GM19035 (cell line): ENCODE results near the gene FGF14.
"Not testable (repeated sequence)": the region's sequence is repeated elsewhere in the genome, so short reads cannot be mapped to it uniquely, and the experiment has no call there.

Experiments
- ATAC-seq: cut with Tn5 transposase; IDR thresholded peaks from one replicate; pipeline ENCODE4 v1.9.1; 2021; ENCODE audit not compliant: unreplicated experiment

FGF14 gene

DNA sequence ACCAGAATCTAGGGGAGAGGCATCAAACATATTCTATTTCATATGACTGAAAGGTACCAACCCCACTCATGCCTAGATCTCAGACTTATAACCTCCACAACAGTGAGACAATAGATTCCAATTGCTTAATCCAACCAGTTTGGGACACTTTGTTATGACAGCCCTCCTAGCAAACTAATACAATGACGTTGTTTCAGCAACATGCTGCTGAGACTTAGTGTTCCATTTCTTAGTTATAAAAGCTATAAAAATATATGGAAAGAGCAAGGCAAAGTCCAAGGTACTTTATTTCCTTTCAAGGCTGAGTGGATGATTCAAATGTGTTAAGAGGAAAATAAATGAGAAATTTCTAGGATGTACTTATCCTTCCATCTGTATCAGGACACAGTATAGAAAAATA lies 352.0 kb downstream of the FGF14 start:
- ATAC-seq = no peak

DNA sequence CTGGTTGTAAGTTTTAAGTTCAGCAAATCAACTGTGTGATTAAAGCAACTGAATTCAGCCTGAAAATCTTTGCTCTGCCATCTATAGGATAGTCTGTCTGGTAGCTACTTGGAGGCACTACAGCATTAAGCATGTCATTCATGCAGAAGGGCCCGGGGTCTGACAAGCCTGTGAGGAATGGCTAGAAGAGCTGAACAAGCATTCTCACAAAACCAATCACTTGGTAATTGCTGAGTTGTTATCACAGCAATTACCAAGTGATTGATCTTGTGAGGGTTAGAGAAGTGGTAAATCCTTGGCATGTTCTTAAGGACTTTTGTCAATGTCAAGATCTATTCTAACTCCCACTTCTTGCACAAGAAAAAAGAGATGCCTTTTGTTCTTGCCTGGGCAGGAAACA lies 356.1 kb downstream of the FGF14 start:
- no peak for ATAC-seq

DNA sequence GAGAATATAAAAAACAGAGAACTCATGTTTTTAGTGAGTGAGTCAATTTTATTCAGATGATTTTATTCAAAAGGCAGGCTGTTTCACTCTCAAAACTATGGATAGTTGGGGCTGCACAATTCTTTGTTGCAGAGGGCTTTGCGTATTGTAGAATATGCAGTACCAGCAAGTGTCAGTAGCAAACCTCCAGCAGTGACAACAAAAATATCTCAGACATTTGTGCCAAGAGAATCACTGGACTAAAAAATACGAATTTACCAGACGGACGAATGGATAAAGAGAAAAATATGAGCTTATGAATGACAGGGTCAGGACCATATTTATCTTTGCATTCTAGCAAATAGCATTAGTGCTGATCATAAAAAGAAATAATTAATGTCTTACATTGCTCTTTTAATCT lies 359.1 kb downstream of the FGF14 start:
- ATAC-seq = no peak

DNA sequence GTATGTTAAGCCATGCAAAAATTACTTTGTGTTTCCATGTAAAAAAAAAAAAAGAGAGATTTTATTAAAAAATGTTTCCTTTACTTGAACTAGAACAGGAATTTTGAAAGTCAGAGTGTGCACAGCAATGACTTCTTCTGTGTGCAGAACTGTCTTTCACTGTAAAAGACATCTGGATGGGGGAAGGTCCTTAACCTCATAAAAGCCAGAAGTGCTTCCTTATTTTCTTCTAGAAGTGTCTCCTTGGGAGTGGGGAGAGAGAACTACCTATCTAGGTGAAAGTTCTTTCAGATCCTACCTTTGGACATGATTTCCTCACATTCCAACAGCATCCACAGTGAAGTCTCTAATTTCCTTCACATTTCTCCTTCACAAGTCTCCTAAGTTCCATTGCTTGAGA lies 360.3 kb downstream of the FGF14 start:
- no peak for ATAC-seq

DNA sequence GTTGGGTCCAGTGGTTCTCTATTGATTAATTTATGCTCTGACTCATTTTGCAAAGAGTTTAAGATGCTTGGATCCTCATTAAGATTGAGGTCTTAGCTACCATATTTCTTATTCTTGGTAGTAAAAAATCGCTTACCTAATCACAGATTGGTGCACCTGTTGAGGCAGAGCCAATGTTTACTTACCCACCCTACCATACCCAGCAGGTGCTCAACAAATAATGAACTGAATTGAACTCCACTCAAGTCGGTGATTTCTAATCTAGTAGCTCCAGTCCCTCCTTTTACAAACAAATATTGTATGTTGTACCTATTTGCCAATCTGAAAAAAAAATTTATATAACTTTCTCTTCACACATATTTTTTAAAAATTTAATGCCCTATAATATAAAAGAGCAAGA lies 361.0 kb downstream of the FGF14 start:
- no peak for ATAC-seq

DNA sequence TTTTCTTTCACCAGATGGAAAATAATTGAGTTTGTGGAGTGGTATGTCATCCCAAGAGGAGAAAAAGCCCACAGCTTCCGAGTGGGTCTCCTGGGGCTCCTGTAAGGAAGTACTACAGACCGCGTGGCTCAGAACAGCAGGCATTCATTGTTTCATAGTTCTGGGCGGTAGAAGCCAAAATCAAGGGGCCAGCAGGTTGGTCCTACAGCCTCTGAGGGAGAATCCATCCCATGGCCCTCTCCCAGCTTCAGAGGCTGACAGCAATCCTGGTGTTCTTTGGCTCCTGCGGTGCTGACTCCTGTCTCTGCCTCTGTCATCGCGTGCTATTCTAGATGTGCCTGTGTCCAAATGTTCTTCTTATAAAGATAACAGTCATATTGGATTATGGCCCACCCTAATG lies 362.6 kb downstream of the FGF14 start:
- ATAC-seq = no peak

DNA sequence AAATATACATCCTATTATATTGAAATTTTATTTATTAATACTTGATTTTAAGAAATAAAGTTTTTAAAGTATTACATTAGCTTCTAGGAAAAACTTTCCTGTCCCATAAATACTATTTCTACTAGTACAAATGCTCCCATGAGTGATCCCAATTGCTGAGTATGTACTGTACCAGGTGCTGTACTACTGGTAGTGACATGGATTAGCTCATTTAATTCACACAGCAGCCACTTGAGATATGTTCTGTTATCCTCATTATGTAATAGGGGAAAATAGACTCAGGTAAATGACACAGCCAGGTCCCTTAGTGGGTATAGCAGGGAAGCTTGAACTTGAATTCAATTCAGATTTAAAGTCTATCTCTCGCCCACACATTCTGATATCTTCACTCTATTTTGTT lies 363.1 kb downstream of the FGF14 start:
- no peak for ATAC-seq

DNA sequence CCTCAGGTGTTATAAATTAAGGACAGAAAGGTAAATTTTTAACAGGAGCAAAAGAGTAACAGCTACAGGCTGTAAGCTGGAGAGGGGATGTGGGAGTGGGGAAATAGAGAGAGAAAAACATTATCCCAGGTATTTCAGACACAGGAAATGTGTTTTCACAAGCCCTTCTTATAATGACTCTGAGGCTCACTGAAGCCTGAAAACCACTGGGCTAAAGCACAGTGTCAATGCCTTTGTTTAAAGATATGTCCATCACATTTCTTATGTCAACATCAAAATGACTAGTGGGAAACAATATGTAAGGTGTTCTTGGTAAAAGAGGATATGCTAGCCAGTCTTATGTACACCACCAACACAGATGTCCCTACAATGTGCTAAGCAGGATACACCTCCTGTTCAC lies 365.9 kb downstream of the FGF14 start:
- ATAC-seq = no peak

DNA sequence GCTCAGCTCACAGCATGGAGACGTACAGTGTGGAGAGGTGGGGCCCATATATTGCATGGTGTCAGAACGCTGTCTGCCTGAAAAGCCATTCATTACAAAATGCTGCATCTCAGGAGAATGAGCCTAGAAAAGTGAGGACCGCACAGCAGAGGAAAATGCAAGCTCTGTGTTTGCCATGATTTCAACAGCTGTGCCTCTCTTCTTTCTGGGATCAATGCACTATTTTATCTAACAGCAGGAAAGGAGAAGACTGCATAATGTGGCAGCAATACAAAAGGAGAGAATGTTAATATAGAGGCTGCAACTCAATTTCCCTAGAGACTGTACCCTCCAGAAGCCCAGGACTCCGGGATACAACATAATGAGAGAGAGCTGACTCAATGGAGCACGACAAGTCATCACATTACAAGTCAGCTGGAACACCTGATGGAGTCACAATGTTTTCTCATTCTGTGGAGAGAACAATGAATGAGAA lies 368.0 kb downstream of the FGF14 start:
- ATAC-seq = no peak

DNA sequence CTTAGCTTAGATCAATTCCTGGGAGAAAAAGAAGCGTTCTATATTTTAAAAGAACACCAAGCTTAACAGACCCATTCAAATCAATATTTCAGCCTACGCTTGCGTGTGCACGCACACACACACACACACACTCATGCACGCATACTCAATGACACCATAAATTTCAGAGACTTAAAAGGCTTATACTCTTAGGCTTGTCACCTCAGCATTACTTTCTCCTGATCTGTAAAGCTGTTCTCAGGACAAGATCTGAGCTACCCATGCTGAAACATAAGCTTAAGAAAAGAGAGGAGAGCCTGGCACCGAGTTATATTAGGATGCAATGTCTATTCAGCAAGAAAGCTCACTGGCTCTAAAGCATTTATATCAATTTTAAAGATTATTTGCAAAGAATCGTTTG lies 368.5 kb downstream of the FGF14 start:
- no peak for ATAC-seq

DNA sequence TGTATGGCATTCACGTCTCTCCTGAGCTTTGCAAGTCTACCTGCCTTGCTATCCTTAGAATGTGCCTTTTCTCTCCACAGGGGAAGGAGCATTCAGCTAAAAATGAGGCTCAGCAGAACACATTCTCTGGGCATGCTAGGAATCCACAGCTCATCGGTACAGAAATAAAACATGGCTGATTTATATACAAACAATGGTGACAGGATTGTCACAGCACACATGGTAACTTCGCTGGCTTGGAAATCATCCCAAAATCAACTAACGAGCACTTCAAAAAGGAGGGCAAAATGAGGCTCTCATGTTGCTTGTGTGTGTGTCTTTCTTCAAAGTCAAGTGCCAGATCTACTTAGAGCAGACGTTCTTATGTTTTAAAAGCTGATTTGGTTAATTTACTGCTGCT lies 373.0 kb downstream of the FGF14 start:
- ATAC-seq = no peak

DNA sequence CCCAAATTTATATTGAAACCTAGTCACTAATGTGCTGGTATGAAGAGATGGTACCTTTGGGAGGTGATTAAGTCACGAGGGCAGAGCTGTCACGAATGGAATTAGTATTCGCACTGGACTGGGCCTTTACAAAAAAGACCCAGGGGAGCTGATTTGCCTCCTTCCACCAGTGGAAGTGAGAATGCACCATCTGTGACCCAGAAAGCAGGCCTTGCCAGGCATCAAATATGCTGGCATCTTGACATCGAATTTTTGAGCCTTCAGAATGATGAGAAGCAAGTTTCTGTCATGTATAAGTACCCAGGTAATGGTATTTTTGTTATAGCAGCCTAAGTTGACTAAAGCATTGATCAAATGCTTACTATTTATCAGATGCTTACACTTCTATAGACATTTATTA lies 373.6 kb downstream of the FGF14 start:
- no peak for ATAC-seq

DNA sequence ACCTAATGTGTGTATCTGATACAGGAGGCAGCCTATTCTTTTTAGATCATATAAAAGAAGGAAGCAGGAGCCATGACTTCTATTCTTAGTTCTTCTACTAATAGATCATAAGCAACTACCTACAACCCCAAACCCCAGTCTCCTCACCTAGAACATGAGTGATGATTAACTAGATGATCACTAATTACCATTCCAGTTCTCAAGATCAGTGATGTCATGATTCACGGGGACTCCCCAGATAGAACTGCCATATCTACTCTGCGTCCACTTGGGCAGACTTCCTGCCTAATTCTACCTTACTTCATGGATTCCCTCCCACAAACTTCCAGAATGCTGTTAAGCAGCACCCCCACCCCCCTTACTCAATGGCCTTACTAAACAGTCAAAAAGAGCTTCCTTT lies 380.1 kb downstream of the FGF14 start:
- ATAC-seq = no peak

DNA sequence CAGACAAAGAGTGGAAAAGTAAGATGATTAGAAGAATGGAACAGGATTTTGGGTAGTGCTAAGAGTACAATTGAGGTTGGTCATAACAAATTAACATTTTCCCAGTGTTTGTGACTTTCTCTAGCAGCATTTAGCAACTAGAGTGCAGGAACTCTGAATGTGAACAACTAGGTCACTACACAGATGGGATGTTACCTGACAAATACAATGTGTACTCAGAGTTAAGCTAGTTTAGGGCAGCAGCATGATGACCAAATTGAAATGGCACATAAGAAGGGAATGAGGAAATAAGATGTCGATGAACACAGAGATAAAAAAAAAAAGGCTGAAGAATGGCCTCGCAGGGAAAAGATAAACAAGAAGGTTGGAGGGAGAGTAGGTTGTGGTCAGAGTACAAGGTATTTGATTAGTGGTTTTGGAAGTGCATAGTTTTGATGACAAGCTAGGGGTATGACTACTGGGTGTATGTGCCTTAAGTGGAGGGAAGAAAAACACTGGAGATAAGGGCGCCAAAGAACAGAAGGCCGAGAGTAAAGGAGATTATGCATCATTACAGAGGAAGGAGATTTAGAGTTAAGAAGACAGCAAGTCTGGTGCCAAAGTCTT lies 381.1 kb downstream of the FGF14 start:
- no peak for ATAC-seq

DNA sequence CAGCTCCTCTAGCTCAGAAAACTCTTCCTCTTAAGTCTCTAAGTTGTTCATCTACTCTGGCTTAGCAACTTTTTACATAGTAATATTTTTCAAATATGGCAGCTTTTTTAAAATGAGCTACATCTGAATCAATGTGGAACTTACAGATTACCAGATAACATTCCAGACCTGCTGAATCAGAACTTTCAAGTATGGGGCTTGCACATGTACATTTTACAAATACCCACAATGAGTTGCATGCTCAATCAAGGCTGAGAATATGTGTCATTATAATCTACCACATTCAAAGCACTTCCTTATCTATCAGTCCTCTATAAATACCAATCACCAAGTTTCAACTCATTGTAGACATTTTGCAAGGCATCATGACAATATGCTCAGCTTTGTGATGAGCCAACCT lies 383.1 kb downstream of the FGF14 start:
- no peak for ATAC-seq

DNA sequence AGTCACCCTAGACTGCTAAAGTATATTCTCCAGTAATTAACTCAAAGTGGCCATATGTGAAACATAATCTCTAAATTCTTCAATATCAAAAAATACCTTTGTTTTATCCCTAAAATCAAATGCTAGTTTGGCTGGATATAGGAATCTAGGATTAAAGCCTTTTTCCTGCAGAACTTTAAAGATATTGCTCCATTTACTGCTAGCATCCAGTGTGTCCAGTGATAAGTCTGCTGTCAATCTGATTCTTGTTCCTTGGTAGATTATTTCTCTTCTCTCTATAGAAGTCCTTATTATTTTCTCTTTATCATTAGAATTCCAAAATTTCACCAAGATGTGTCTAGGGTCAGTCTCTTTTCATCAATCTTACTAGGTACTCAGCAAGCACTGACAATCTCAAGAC lies 384.6 kb downstream of the FGF14 start:
- ATAC-seq = no peak

DNA sequence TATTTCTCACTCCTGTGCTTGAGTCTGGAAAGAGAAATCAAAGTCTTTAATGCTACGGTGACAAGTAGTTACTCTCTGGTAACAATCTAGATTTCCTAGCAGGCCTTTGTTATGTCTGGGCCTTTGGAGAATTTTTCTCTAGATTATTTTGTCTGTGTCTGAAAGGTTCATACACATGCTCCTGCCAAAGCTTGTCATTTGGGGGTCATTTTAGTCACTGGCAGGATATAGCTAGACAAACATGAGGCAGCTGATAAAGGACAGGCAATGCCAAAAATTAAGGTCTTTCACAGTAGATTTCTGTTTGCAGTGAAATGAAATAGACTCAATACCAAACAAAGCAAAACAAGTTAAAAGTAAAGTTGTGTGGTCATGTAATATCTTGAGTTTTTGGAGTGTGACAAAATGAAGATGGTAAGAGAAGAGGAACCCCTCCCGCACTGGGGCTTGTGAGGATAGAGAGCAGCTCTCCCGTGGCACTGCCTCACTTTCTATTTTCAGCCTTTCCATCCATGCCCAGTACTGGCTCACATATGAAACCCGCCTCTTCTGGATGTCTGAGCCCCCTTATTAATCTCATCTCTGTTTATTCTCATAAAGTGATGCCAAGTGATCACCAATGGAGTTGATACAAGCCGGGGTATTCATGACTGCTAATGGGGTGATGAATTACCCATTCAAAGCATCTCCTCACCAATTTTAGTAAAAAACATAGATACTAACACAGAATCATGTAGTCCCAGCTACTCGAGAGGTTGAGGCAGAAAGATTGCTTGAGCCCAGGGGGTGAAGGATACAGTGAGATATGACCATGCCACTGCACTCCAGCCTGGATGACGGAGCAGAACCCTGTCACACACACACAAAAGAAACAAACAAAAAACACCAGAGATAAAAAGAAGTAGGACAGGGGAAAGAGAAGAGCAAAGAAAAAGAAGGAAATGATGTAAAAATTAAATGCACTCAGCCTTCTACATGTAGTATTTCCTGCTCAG lies 389.3 kb downstream of the FGF14 start:
- ATAC-seq = no peak

DNA sequence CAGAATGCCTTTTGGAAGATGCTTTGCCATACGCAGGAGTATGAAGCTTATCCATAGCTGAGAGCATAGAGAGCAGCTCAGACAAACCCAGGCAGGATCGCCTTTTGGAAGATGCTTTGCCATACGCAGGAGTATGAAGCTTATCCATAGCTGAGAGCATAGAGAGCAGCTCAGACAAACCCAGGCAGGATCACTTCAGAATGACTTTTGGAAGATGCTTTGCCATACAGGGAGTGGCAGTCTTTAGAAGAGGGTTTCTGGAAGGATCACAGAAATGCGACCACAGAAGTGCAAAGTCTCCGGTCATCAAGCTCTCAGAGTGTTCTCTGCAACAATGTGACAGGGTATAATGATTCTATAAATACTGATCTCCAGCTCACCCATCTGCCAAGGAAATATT lies 390.4 kb downstream of the FGF14 start:
- ATAC-seq = not testable (repeated sequence)

DNA sequence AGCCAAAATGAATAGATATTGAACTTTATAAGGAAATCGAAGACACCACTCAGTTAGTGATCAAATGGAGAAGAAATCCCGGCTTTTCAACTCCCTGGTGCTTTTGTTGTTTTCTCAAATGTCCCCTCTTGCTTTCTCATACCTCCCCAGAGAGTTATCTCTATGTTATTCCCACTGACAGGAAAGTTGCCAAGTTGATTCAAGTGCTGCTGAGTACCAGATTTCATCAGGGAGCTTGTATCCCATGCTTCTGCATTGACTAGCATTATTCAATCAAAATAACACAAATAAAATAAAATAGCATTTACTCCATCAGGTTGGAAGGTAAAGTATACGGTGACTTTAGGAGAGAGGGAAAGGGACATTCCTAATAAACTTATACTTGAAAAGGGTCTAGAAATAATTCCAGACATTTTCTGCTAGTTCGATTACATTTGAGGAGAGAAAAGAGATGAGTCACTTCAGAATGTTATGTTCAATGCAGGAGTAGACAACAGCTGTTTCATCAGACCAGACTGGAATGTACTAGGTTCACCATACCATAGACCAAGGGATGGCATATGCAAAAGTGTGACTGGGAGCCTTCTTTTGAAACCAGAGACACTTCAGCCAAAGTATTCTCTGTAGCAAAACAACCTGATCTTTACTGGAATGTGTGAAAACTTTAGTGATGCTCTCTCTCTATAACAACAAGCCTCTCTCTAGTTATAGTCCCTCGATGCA lies 397.8 kb downstream of the FGF14 start:
- no peak for ATAC-seq

DNA sequence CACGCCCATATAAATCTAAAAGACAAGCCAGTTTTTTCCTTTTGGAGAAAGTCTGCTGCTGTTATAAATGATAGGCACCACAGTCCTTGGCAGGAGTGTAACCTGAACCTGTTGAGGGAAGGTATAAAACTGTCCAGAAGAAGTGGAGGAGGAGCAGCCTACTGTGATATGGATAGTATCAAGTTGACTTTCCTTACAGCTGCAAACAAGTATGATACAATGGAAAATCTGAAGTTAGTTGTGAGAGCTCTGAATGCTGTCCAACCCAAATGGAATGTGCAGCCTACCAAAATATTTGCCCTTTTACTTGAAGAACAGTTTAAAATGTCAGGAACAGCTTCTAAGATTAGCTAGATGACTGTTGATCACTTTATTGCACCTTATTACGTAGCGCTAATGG lies 399.6 kb downstream of the FGF14 start:
- ATAC-seq = no peak

DNA sequence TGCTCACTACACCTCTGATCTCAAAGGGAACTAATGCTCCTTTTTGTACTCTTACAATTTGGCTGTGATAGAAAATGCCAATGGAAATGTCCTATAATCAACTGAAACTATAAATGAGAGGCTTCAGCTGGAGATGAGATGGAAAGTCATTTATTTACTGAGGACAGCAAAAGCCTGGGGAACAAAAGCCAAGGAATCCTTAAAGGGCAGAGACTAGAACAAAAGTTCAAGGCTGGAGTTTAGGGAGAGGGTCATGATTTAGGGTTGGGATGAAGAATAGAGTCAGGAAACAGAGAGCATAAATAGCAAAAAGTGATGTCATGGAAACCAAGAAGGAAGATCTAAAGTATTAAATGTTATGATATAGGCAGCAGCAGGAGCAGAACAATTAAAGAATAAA lies 401.1 kb downstream of the FGF14 start:
- no peak for ATAC-seq

DNA sequence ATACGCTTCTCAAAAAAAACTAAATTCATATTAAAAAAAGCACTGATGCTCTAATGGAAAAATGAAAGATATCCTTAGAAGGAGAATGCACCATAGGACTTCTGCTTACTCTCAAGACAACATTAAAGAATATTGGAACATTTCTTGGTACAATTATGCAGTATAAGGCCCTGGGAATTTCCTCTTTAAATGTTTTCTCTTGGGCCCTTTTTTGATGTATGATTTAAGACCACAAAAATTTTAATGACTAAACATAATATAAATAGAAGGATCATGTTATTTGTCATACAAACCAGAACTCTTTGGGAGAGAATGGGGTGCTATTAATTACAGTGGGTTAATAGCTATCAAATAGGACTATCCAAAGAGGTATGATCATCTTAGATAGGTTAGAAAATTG lies 403.7 kb downstream of the FGF14 start:
- ATAC-seq = no peak
